COLO668 (cell line): Measurements from ENCODE around the gene TMIGD2.
"Not testable (repeated sequence)": the region's sequence is repeated elsewhere in the genome, so short reads cannot be mapped to it uniquely, and the experiment has no call there.

Experiments
- DNase-seq: peaks from one replicate; lab custom pipeline; 2025; ENCODE audit not compliant: unreplicated experiment; lab: John Stamatoyannopoulos, UW

The TMIGD2 gene

GRCh38 chr19:4268816-4269430 is 33.3 kb downstream of the TMIGD2 start:
- DNase-seq: no peak

- no peak for DNase-seq
These were observed 34.0 kb downstream of the TMIGD2 start for GRCh38 chr19:4267901-4268815.

GRCh38 chr19:4267101-4267900 is 34.9 kb downstream of the TMIGD2 start:
- peak; percentile 47 for DNase-seq

- DNase-seq: no peak
These were observed 35.8 kb downstream of the TMIGD2 start for GRCh38 chr19:4266253-4267000.

- no peak for DNase-seq
These were observed 37.4 kb downstream of the TMIGD2 start for GRCh38 chr19:4264812-4265211.

DNA sequence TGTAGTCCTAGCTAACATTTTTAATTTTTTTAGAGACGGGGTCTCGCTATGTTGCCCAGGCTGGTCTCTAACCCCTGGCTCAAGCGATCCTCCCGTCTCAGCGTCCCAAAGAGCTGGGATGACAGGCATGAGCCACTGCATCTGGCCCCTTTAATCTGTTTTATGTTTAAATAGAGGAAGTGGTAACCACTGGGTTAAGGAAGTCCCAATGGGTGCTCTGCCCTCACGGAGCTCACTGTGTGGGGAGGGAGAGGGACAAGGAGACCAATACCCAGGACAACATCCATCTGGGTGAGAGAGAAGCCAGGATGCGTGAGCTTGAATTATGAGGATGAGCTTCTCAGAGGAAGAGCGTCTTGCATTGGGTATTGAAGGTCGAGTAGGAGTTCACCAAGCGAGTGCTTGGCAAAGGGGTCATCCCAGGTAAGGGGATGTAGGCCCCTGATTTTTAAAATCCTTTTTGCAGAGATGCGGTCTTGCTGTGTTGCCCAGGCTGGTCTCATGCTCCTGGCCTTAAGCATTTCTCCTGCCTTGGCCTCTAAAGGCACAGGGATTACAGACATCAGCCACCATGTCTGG is 41.5 kb downstream of the TMIGD2 start:
- DNase-seq: no peak

DNA sequence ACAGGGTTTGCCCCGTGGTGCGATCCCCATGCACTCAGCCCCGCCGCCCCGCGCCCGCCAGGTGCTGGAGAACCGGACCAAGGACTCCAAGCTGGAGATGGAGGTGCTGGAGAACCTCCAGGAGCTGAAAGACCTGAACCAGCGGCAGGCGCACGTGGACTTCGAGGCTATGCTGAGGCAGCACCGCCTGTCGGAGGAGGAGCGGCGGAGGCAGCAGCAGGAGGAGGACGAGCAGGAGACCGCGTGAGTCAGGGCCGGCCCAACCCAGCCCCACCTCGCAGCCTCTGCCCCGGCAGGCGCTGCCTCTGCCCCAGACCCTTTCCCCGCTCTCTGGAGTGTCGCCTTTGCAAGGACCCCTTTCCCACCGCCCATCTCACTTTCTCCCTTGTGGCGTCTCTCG is 44.0 kb downstream of the TMIGD2 start:
- no peak for DNase-seq

- no peak for DNase-seq
These were observed 45.2 kb downstream of the TMIGD2 start for GRCh38 chr19:4257025-4257424.

DNA sequence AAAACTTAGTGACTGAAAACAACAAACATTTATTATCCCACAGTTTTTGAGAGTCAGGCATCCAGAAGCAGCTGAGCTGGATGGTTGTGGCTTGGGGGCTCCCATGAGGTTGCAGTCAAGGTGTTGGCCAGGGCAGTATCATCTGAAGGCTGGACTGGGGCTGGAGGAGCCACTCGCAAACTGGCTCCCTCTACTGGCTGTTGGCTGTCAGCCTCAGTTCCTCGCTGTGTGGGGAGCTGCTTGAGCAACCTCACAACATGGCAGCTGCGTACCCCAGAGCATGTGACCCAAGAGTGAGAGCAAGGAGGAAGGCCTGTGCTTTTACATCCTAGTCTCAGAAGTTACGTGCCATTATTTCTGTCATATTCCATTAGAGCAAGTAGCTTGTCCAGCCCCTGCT is 45.6 kb downstream of the TMIGD2 start:
- DNase-seq: no peak

GRCh38 chr19:4246767-4247593 is 55.2 kb downstream of the TMIGD2 start, which contains the start of gene YJU2:
Gene YJU2 (plus strand): TSS chr19:4247080. CDS start chr19:4247147, 67 bp downstream.
- DNase-seq: peak; percentile 99

DNA sequence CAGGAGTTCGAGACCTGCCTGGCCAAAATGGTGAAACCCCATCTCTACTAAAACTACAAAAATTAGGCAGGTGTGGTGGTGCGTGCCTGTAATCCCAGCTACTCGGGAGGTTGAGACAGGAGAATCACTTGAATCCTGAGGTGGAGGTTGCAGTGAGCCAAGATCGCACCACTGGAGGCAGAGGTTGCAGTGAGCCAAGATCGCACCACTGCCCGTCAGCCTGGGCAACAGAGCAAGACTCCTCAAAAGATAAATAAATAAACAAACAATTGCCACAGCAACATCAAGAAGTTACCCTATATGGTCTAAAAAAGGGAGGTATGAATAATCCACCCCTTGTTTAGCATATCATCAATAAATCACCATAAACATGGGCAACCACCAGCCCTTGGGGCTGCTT is 56.3 kb downstream of the TMIGD2 start:
- not testable (repeated sequence) for DNase-seq
